K562 (cell line): Measurements from ENCODE around the gene CENPU. TPM values are rescaled to one million over a fixed set of nuclear protein-coding genes. Genes with fewer than 3 reads are reported as not detected.

ENCODE experiments used
- CBFA2T3 ChIP-seq: fragments of 450-650 bp; IDR thresholded peaks from 2 replicates; pipeline ENCODE4 v1.6.1; 2017
- E2F3 ChIP-seq: fragments of 250-450 bp; sonication (Bioruptor Pico); IDR thresholded peaks from 2 replicates; pipeline ENCODE4 v1.4.0; 2020; ENCODE audit warnings: mild to moderate bottlenecking
- EP400 ChIP-seq: fragments of 450-650 bp; IDR thresholded peaks from 2 replicates; pipeline ENCODE4 v1.6.1; 2017; ENCODE audit warnings: antibody characterized with exemption, mild to moderate bottlenecking, moderate library complexity
- HNRNPH1 ChIP-seq: fragments of 200-400 bp; formaldehyde crosslinking; optimal IDR thresholded peaks from 2 replicates; pipeline ENCODE3; 2017; ENCODE audit warnings: low read depth, mild to moderate bottlenecking, low read length, moderate library complexity
- MAX ChIP-seq: sonication (generic); formaldehyde crosslinking; IDR thresholded peaks from 2 replicates; pipeline ENCODE4 v1.9.0; 2022; ENCODE audit warnings: mild to moderate bottlenecking, missing genetic modification reagents
- NR0B1 ChIP-seq: fragments of 450-650 bp; IDR thresholded peaks from one replicate; pipeline ENCODE4 v1.6.1; 2018; ENCODE audit warnings: mild to moderate bottlenecking, moderate library complexity; ENCODE audit not compliant: partially characterized antibody
- PHF8 ChIP-seq: fragments of 200-600 bp; sonication (generic); IDR thresholded peaks from 2 replicates; pipeline ENCODE4 v1.6.1; 2012; ENCODE audit warnings: mixed run types, mild to moderate bottlenecking, inconsistent platforms, low read length, moderate library complexity, borderline replicate concordance
- RAD21 ChIP-seq, 2 experiments: fragments of 250-450 bp in 1 of 2; fragments of 450-650 bp in 1 of 2; sonication (Bioruptor Pico) in 1 of 2; formaldehyde crosslinking in 1 of 2; IDR thresholded peaks in 1 of 2; conservative IDR thresholded peaks in 1 of 2; 2 replicates each; pipeline versions ENCODE4 v1.4.0 to v1.8.0; 2020 to 2022; ENCODE audit warnings: mild to moderate bottlenecking in 2 of 2, moderate library complexity in 1 of 2
- RBM22 ChIP-seq: fragments of 200-400 bp; formaldehyde crosslinking; IDR thresholded peaks from 2 replicates; pipeline ENCODE4 v1.6.1; 2018; ENCODE audit warnings: low read length, low read depth; ENCODE audit not compliant: poor library complexity, severe bottlenecking
- SIN3A ChIP-seq, 2 experiments: fragments of 150-350 bp in 1 of 2; IDR thresholded peaks; 2 replicates each; pipeline ENCODE4 v1.6.1; 2011 to 2016; ENCODE audit warnings: borderline replicate concordance in 2 of 2, low read depth in 2 of 2, low read length in 2 of 2, mild to moderate bottlenecking in 2 of 2, moderate library complexity in 2 of 2; ENCODE audit not compliant: control insufficient read depth in 1 of 2
- SMAD2 ChIP-seq: fragments of 150-350 bp; IDR thresholded peaks from 2 replicates; pipeline ENCODE4 v1.6.1; 2014; ENCODE audit warnings: low read depth, mild to moderate bottlenecking, low read length
- TGIF2 ChIP-seq: sonication (generic); formaldehyde crosslinking; IDR thresholded peaks from 2 replicates; pipeline ENCODE4 v1.8.1; 2022; ENCODE audit warnings: mild to moderate bottlenecking, missing genetic modification reagents, moderate library complexity
- ZBTB7A ChIP-seq: IDR thresholded peaks from 2 replicates; pipeline ENCODE4 v1.6.1; 2011; ENCODE audit warnings: low read depth, mild to moderate bottlenecking, low read length, moderate library complexity, borderline replicate concordance; ENCODE audit not compliant: control insufficient read depth
- polyA plus RNA-seq, 8 experiments: library from polyadenylated mRNA; depleted of rRNA in 4 of 8; stranded (reverse) in 5 of 8; unstranded in 3 of 8; fragments of >200 nt; fragmentation: Nextera tagmentation in 2 of 8; fragmentation: Illumina TruSeq in 1 of 8; extraction: Ambion mirVana in 2 of 8; extraction: Trizol in 1 of 8; gene quantifications; 2 replicates each; pipeline versions ENCODE4 v1.2.1 to v1.2.3, GENCODE V29; 2011 to 2014; ENCODE audit warnings: inconsistent platforms in 1 of 8, missing spikeins in 1 of 8
- total RNA-seq, 7 experiments: library from RNA; depleted of rRNA in 6 of 7; stranded (reverse); fragments of >200 nt in 6 of 7; fragmentation: Illumina TruSeq in 2 of 7; extraction: Trizol in 2 of 7; gene quantifications; 2 replicates each; pipeline versions ENCODE4 v1.2.1 to v1.2.3, GENCODE V29; 2011 to 2021; ENCODE audit warnings: low replicate concordance in 1 of 7
- TF ChIP-seq, protein P1 (sequence below): fragments of 250-450 bp; sonication (Bioruptor Pico); IDR thresholded peaks from 2 replicates; pipeline ENCODE4 v1.4.0; 2020; ENCODE audit warnings: mild to moderate bottlenecking
- TF ChIP-seq, protein P2 (sequence below): fragments of 250-450 bp; sonication (Bioruptor Pico); IDR thresholded peaks from 2 replicates; pipeline ENCODE4 v1.4.0; 2020

The CENPU gene
- total and polyA plus RNA-seq, 9 of the 15 experiments (the other 6 are each of a cell fraction or from before 2014, with no cell fraction given) = 39.4 to 98.7 (median 84.3) TPM

- TF ChIP-seq PHF8 (peak; percentile 87; the same call in 1 of the 2 replicates), E2F3 (CRISPR knock-in tag) (peak; percentile 68; the same call in 1 of the 2 replicates), EP400 (peak; percentile 68), HNRNPH1 (no peak), TGIF2 (0 out of 2 replicates have a peak, but pooled peaks have one; percentile 50), RBM22 (no peak), NR0B1 (no peak), ZBTB7A (peak; percentile 62; the same call in 1 of the 2 replicates), CBFA2T3 (0 out of 2 replicates have a peak, but pooled peaks have one; percentile 2), RAD21 (CRISPR knock-in tag; conservative IDR thresholded peaks at IDR 0.05 in 1 of 2, IDR thresholded peaks at IDR 0.05 in 1 of 2) (peak; percentile 47), SIN3A (IDR thresholded peaks at IDR 0.05; ENCODE audit: borderline replicate concordance in 2 of 2, control insufficient read depth in 1 of 2, low read depth in 2 of 2, low read length in 2 of 2) (peak in 1 of 2 experiments; percentile 71; a peak in 2 of 4 replicates), SMAD2 (no peak), MAX (CRISPR knock-in tag) (no peak; the same call in 1 of the 2 replicates)
- TF ChIP-seq, protein P1, sequence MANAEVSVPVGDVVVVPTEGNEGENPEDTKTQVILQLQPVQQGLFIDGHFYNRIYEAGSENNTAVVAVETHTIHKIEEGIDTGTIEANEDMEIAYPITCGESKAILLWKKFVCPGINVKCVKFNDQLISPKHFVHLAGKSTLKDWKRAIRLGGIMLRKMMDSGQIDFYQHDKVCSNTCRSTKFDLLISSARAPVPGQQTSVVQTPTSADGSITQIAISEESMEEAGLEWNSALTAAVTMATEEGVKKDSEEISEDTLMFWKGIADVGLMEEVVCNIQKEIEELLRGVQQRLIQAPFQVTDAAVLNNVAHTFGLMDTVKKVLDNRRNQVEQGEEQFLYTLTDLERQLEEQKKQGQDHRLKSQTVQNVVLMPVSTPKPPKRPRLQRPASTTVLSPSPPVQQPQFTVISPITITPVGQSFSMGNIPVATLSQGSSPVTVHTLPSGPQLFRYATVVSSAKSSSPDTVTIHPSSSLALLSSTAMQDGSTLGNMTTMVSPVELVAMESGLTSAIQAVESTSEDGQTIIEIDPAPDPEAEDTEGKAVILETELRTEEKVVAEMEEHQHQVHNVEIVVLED (CRISPR knock-in tag) = peak; percentile 87
- TF ChIP-seq, protein P2, sequence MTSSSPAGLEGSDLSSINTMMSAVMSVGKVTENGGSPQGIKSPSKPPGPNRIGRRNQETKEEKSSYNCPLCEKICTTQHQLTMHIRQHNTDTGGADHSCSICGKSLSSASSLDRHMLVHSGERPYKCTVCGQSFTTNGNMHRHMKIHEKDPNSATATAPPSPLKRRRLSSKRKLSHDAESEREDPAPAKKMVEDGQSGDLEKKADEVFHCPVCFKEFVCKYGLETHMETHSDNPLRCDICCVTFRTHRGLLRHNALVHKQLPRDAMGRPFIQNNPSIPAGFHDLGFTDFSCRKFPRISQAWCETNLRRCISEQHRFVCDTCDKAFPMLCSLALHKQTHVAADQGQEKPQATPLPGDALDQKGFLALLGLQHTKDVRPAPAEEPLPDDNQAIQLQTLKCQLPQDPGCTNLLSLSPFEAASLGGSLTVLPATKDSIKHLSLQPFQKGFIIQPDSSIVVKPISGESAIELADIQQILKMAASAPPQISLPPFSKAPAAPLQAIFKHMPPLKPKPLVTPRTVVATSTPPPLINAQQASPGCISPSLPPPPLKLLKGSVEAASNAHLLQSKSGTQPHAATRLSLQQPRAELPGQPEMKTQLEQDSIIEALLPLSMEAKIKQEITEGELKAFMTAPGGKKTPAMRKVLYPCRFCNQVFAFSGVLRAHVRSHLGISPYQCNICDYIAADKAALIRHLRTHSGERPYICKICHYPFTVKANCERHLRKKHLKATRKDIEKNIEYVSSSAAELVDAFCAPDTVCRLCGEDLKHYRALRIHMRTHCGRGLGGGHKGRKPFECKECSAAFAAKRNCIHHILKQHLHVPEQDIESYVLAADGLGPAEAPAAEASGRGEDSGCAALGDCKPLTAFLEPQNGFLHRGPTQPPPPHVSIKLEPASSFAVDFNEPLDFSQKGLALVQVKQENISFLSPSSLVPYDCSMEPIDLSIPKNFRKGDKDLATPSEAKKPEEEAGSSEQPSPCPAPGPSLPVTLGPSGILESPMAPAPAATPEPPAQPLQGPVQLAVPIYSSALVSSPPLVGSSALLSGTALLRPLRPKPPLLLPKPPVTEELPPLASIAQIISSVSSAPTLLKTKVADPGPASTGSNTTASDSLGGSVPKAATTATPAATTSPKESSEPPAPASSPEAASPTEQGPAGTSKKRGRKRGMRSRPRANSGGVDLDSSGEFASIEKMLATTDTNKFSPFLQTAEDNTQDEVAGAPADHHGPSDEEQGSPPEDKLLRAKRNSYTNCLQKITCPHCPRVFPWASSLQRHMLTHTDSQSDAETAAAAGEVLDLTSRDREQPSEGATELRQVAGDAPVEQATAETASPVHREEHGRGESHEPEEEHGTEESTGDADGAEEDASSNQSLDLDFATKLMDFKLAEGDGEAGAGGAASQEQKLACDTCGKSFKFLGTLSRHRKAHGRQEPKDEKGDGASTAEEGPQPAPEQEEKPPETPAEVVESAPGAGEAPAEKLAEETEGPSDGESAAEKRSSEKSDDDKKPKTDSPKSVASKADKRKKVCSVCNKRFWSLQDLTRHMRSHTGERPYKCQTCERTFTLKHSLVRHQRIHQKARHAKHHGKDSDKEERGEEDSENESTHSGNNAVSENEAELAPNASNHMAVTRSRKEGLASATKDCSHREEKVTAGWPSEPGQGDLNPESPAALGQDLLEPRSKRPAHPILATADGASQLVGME = 0 out of 2 replicates have a peak, but pooled peaks have one; percentile 60
These were observed 84.6 kb downstream of the CENPU start, which contains the start of the genes CASP3 and PRIMPOL (continued) for GRCh38 chr4:184649026-184649970.
